Endothelial cell of hepatic sinusoid (primary cell): ENCODE data around the gene ZNF69.
"Not testable (repeated sequence)": the region's sequence is repeated elsewhere in the genome, so short reads cannot be mapped to it uniquely, and the experiment has no call there.

Experiments used
- in situ Hi-C: cut with HindIII; loops from 2 replicates; pipeline ENCODE4 v1.10.0; 2017; ENCODE audit warnings: low sequenced_read_pairs

Gene ZNF69

GRCh38 chr19:11889901-11890300, 2.3 kb downstream of the ZNF69 start:
- in situ Hi-C loops = loop anchor here (10.0 kb wide), 1 partner anchor 55 kb away; no protein-coding TSS in a partner anchor

- in situ Hi-C loops = no loop called here
These were observed 3.1 kb downstream of the ZNF69 start for GRCh38 chr19:11890634-11891033.

- in situ Hi-C loops = no loop called here
These were observed 7.3 kb downstream of the ZNF69 start for GRCh38 chr19:11894851-11895250.

GRCh38 chr19:11902228-11902627, 14.6 kb downstream of the ZNF69 start:
- in situ Hi-C loops = no loop called here

- in situ Hi-C loops = no loop called here
These were observed 18.3 kb downstream of the ZNF69 start for GRCh38 chr19:11905928-11906327.

- in situ Hi-C loops = not testable (repeated sequence)
These were observed 24.4 kb downstream of the ZNF69 start for GRCh38 chr19:11911937-11912336.

- in situ Hi-C loops = not testable (repeated sequence)
These were observed 27.0 kb downstream of the ZNF69 start for GRCh38 chr19:11914417-11915051.

GRCh38 chr19:11921852-11922495, 34.4 kb downstream of the ZNF69 start:
- in situ Hi-C loops = no loop called here

- in situ Hi-C loops = no loop called here
These were observed 37.5 kb downstream of the ZNF69 start, which contains the start of gene ZNF700 for GRCh38 chr19:11924886-11925650. Gene ZNF700, plus strand, starts transcription at chr19:11925107. Its CDS starts 104 bp downstream, at chr19:11925211.

GRCh38 chr19:11925651-11926187, 38.1 kb downstream of the ZNF69 start:
- in situ Hi-C loops = not testable (repeated sequence)

- in situ Hi-C loops = no loop called here
These were observed 39.6 kb downstream of the ZNF69 start for GRCh38 chr19:11927227-11927626.

GRCh38 chr19:11931051-11931450, 43.5 kb downstream of the ZNF69 start:
- in situ Hi-C loops = no loop called here

- in situ Hi-C loops = no loop called here
These were observed 43.9 kb downstream of the ZNF69 start for GRCh38 chr19:11931513-11931912.

GRCh38 chr19:11935829-11936228, 48.2 kb downstream of the ZNF69 start:
- in situ Hi-C loops = not testable (repeated sequence)

- in situ Hi-C loops = not testable (repeated sequence)
These were observed 50.8 kb downstream of the ZNF69 start for GRCh38 chr19:11938383-11938782.

- in situ Hi-C loops = loop anchor here (10.0 kb wide), 1 partner anchor 57 kb away; the partner anchor contains the start of gene ZNF69
These were observed 53.8 kb downstream of the ZNF69 start for GRCh38 chr19:11941361-11941887.

- in situ Hi-C loops = loop anchor here (10.0 kb wide), 1 partner anchor 57 kb away; the partner anchor contains the start of gene ZNF69
These were observed 54.6 kb downstream of the ZNF69 start for GRCh38 chr19:11942008-11942842.

- in situ Hi-C loops = loop anchor here (10.0 kb wide), 1 partner anchor 58 kb away; the partner anchor contains the start of gene ZNF69
These were observed 55.2 kb downstream of the ZNF69 start for GRCh38 chr19:11942843-11943108.

GRCh38 chr19:11944656-11945055, 57.1 kb downstream of the ZNF69 start:
- in situ Hi-C loops = loop anchor here (10.0 kb wide), 1 partner anchor 60 kb away; the partner anchor contains the start of gene ZNF69

- in situ Hi-C loops = loop anchor here (10.0 kb wide), 1 partner anchor 64 kb away; the partner anchor contains the start of gene ZNF69
These were observed 61.1 kb downstream of the ZNF69 start for GRCh38 chr19:11948646-11949045.
